NT2/D1 (cell line): ENCODE data around the gene SIDT1.

Experiments
- YY1 ChIP-seq: IDR thresholded peaks from 2 replicates; pipeline ENCODE4 v1.6.1; 2011; ENCODE audit not compliant: insufficient read length, insufficient read depth
- ZNF274 ChIP-seq: IDR thresholded peaks from 2 replicates; pipeline ENCODE4 v1.6.1; 2011; ENCODE audit warnings: mild to moderate bottlenecking, low read depth, low read length

DNA sequence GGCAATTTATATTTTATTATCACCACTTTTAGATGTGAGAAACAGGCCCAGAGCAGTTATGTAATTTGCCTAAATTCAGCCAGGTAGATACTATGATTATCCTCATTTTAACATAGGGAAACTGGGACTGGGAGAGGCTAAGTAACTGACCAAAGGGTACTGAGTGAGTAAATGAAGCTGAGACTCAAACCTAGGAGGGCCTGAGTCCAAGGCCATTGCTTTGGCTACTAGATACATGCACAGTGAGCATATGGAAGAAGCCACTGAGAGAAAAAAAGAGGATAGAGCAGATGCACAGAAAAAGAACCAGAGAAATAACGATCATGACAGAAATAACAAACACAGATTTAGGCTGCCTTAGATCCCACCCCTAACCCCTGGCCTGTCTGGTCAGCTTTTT is 130.5 kb downstream of the SIDT1 start:
- TF ChIP-seq YY1, result no peak
- no peak for TF ChIP-seq ZNF274
